Fibroblast of villous mesenchyme (primary cell): ENCODE measurements around the gene SEMA3G. TPM values are rescaled to one million over a fixed set of nuclear protein-coding genes. Genes with fewer than 3 reads are reported as not detected.

Experiments used
- DNase-seq: peaks from one replicate; pipeline ENCODE4 v3.0.0-alpha.2; 2010; ENCODE audit warnings: low read depth
- H3K4me3 ChIP-seq: 2 replicates; pipeline ENCODE4 v1.5.1; 2011; ENCODE audit warnings: low read depth, mild to moderate bottlenecking, low read length
- CTCF ChIP-seq: IDR thresholded peaks from 2 replicates; pipeline ENCODE4 v1.5.1; 2012; ENCODE audit warnings: low read depth, mild to moderate bottlenecking, low read length; ENCODE audit not compliant: insufficient read depth
- total RNA-seq: library from RNA; depleted of rRNA; stranded (reverse); fragments of >200 nt; gene quantifications from 2 replicates; pipeline ENCODE4 v1.2.3, GENCODE V29; 2012

SEMA3G gene
- total RNA-seq, 1 donor: not detected

GRCh38 chr3:52437326-52438103, 7.4 kb downstream of the SEMA3G start:
- H3K4me3 ChIP-seq: no peak overlapping the region
- DNase-seq: no peak
- no peak for TF ChIP-seq CTCF

DNA sequence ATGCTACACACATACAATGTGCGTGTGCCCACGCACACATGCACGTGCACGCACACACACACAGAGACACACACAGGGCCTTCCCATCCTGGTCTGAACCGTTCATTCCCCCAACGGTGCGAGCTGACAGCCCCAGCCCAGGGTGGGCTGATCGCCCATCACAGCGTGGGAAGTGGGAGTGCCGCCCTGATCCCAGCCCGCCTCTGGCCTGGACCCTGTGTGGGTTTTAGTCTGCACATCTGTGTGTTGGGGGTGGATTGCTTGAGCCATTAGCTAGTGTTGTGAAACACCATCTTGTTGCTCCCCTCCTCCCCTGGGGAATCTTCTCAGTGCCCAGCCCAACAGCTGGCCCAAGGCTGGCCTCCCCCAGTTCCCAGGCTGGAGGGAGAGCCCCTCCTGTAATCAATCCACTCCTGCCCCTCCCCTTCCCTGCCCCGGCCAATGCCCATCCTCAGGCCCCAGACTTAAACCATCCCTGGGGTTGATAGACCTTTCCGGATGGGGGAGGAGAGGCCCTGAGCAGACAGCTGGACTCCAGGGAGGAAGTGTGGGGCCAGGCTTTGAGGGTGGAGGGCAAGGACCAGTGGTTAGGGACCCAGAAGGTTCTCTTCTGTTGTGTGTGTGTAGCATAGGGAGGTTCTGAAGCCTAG, 8.3 kb downstream of the SEMA3G start:
- no peak overlapping the region for H3K4me3 ChIP-seq
- no peak for TF ChIP-seq CTCF
- DNase-seq: peak; percentile 92

- no peak overlapping the region for H3K4me3 ChIP-seq
- no peak for DNase-seq
- TF ChIP-seq CTCF: no peak
Observed at GRCh38 chr3:52435246-52436101, 9.4 kb downstream of the SEMA3G start.

GRCh38 chr3:52434491-52435115, 10.3 kb downstream of the SEMA3G start:
- DNase-seq: no peak
- no peak overlapping the region for H3K4me3 ChIP-seq
- no peak for TF ChIP-seq CTCF

- no peak for TF ChIP-seq CTCF
- no peak for DNase-seq
- H3K4me3 ChIP-seq: no peak overlapping the region
Observed at GRCh38 chr3:52433996-52434479, 10.9 kb downstream of the SEMA3G start.

DNA sequence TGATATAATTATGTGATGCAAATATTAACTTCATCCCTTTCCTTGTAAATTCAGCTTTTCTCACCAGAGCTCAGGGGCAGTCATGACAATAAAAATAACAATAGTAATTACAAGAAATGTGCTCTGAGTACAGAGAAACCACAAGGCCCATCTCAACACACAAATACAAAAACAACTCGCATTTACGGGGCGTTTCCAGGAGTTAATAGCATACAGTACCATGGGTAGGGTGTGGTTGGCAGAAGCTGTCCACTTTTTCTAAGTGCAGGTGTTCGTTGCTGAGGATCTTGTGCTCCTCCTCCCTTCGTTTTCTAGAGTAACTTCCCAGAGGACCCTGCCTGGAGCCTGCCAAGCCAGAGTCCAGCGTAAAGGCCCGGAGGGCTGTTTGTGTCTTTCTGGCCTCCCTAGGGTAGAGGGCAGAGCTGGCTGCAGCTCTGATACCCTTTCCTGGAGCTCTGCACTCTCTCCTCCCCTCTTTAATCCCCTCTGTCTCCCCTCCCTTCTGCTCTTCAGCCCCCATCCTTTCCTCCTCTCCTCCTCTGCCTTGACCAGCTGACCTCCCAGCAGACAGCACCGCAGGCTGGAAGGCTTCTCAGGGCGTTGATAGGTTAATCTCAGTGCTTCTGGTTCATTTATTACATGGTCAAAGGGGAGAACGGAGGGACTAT, 11.4 kb downstream of the SEMA3G start:
- no peak for TF ChIP-seq CTCF
- no peak overlapping the region for H3K4me3 ChIP-seq
- DNase-seq: peak; percentile 60
